ENCODE results near the gene C19orf47. TPM values are rescaled to one million over a fixed set of nuclear protein-coding genes. Genes with fewer than 3 reads are reported as not detected.

C19orf47 gene
- total and polyA plus RNA-seq, 8 donors = 0.58 to 59.7 (median 8.6) TPM

Small RNA genes lying within 50 kb of the gene (small RNA-seq; reads per million reads assigned to genes)
- gene MIR641 = 0.27 to 1.4 (median 0.88) reads per million in 4 donors
- 0 to 0.15 (median 0) reads per million in 4 donors for gene MIR6796
- gene RF00019 = 0 reads per million in 4 donors
- gene RNU6-945P = 0 reads per million in 4 donors

Other genes starting within 250 kb of the C19orf47 start
- 10 to 100 TPM in 4 of 5 donors, 1 to 10 TPM in 1; 8.8 to 34.5 (median 15.2) TPM for gene MAP3K10, start 157.0 kb downstream of the C19orf47 start, total RNA-seq
- 10 to 100 TPM in 1 of 3 donors, 1 to 10 TPM in 2; 5.2 to 18.3 (median 6.1) TPM for gene MAP3K10, start 157.0 kb downstream of the C19orf47 start, polyA plus RNA-seq
- gene TTC9B, start 130.0 kb downstream of the C19orf47 start, total RNA-seq = under 1 TPM in 1 of 5 donors, not detected in 4; 0.37 TPM
- gene TTC9B, start 130.0 kb downstream of the C19orf47 start, polyA plus RNA-seq = under 1 TPM in 1 of 3 donors, not detected in 2; 0.35 TPM
- gene CCNP, start 121.7 kb downstream of the C19orf47 start, total RNA-seq = not detected
- under 1 TPM in 2 of 3 donors, not detected in 1; 0.19 to 0.48 TPM for gene CCNP, start 121.7 kb downstream of the C19orf47 start, polyA plus RNA-seq
- gene AKT2, start 63.1 kb downstream of the C19orf47 start, total RNA-seq = 100 to 1,000 TPM in 3 of 5 donors, 10 to 100 TPM in 2; 71.8 to 227 (median 104) TPM
- gene AKT2, start 63.1 kb downstream of the C19orf47 start, polyA plus RNA-seq = 10 to 100 TPM; 26.0 to 42.5 (median 37.6) TPM
- 100 to 1,000 TPM in 4 of 5 donors, 10 to 100 TPM in 1; 95.6 to 273 (median 257) TPM for gene PLD3, start 298 bp upstream of the C19orf47 start, total RNA-seq
- 10 to 100 TPM; 58.8 to 85.2 (median 74.9) TPM for gene PLD3, start 298 bp upstream of the C19orf47 start, polyA plus RNA-seq
- gene HIPK4, start 41.8 kb upstream of the C19orf47 start, total RNA-seq = not detected
- under 1 TPM; 0.05 to 0.46 (median 0.12) TPM for gene HIPK4, start 41.8 kb upstream of the C19orf47 start, polyA plus RNA-seq
- 1 to 10 TPM in 4 of 5 donors, not detected in 1; 4.3 to 8.6 (median 6.3) TPM for gene PRX, start 65.0 kb upstream of the C19orf47 start, total RNA-seq
- 1 to 10 TPM; 1.6 to 2.7 (median 2.1) TPM for gene PRX, start 65.0 kb upstream of the C19orf47 start, polyA plus RNA-seq
- gene SERTAD1, start 77.6 kb upstream of the C19orf47 start, total RNA-seq = 10 to 100 TPM in 1 of 5 donors, 1 to 10 TPM in 3, not detected in 1; 8.6 to 16.8 (median 9.7) TPM
- gene SERTAD1, start 77.6 kb upstream of the C19orf47 start, polyA plus RNA-seq = 10 to 100 TPM; 11.2 to 36.5 (median 25.2) TPM
- gene SERTAD3, start 95.9 kb upstream of the C19orf47 start, total RNA-seq = 10 to 100 TPM in 4 of 5 donors, 1 to 10 TPM in 1; 6.2 to 41.4 (median 32.5) TPM
- gene SERTAD3, start 95.9 kb upstream of the C19orf47 start, polyA plus RNA-seq = 10 to 100 TPM; 16.8 to 29.4 (median 25.9) TPM
- 100 to 1,000 TPM in 4 of 5 donors, 10 to 100 TPM in 1; 54.3 to 561 (median 121) TPM for gene BLVRB, start 117.3 kb upstream of the C19orf47 start, total RNA-seq
- 100 to 1,000 TPM; 247 to 492 (median 288) TPM for gene BLVRB, start 117.3 kb upstream of the C19orf47 start, polyA plus RNA-seq
- 10 to 100 TPM in 1 of 5 donors, 1 to 10 TPM in 3, not detected in 1; 2.2 to 18.1 (median 2.6) TPM for gene SPTBN4, start 118.6 kb upstream of the C19orf47 start, total RNA-seq
- 1 to 10 TPM; 1.4 to 2.2 (median 2.0) TPM for gene SPTBN4, start 118.6 kb upstream of the C19orf47 start, polyA plus RNA-seq
- 100 to 1,000 TPM in 1 of 5 donors, 10 to 100 TPM in 4; 15.8 to 102 (median 70.6) TPM for gene SHKBP1, start 228.5 kb upstream of the C19orf47 start, total RNA-seq
- 10 to 100 TPM; 76.1 to 95.7 (median 79.9) TPM for gene SHKBP1, start 228.5 kb upstream of the C19orf47 start, polyA plus RNA-seq